Kidney epithelial cell (primary cell): ENCODE data around the gene PROM1. TPM values are rescaled to one million over a fixed set of nuclear protein-coding genes. Genes with fewer than 3 reads are reported as not detected.

Experiments
- DNase-seq: peaks from one replicate; pipeline ENCODE4 v3.0.0-alpha.2; 2010; ENCODE audit warnings: low read depth
- H3K27me3 ChIP-seq: 2 replicates; pipeline ENCODE4 v1.6.0; 2011; ENCODE audit warnings: low read length; ENCODE audit not compliant: control insufficient read depth, insufficient read depth
- H3K36me3 ChIP-seq: 2 replicates; pipeline ENCODE4 v1.5.1; 2011; ENCODE audit warnings: low read length; ENCODE audit not compliant: control insufficient read depth, insufficient read depth
- H3K4me3 ChIP-seq: 2 replicates; pipeline ENCODE4 v1.5.1; 2011; ENCODE audit warnings: low read depth, mild to moderate bottlenecking, control low read depth, low read length
- total RNA-seq: library from RNA; depleted of rRNA; stranded (reverse); fragments of >200 nt; gene quantifications from 2 replicates; pipeline ENCODE4 v1.2.3, GENCODE V29; 2015
- TF ChIP-seq, protein P1 (sequence below): IDR thresholded peaks from 2 replicates; pipeline ENCODE4 v1.5.1; 2011; ENCODE audit warnings: mild to moderate bottlenecking, moderate library complexity, low read length, control low read depth, inconsistent platforms; ENCODE audit not compliant: insufficient read depth, poor library complexity, severe bottlenecking

The PROM1 gene
- total RNA-seq, 1 donor from 2014 or later, result 69.0 TPM

DNA sequence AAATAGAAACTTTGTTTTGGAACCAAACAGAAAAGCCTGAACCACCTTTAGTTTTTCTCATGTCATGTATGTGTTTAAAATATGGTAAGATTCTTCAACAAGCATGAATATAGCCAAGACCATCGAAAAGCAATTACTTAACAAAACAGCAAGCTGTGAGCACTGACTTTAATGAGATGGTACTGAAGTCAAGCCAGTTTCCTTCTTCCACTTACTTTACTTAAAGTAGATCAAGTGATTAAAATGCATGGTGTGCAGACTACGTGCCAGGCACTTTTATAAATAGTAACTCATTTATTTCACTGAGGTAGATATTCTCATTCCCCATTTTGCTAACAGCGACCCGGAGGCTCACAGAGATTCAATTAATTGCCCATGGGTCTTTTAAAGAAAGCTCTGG lies 74.7 kb downstream of the PROM1 start:
- Histone ChIP-seq H3K27me3 (no peaks in the 10 kb centered on the region), H3K36me3 (no peaks in the 10 kb centered on the region), H3K4me3 (no peak overlapping the region)
- TF ChIP-seq, protein P1, sequence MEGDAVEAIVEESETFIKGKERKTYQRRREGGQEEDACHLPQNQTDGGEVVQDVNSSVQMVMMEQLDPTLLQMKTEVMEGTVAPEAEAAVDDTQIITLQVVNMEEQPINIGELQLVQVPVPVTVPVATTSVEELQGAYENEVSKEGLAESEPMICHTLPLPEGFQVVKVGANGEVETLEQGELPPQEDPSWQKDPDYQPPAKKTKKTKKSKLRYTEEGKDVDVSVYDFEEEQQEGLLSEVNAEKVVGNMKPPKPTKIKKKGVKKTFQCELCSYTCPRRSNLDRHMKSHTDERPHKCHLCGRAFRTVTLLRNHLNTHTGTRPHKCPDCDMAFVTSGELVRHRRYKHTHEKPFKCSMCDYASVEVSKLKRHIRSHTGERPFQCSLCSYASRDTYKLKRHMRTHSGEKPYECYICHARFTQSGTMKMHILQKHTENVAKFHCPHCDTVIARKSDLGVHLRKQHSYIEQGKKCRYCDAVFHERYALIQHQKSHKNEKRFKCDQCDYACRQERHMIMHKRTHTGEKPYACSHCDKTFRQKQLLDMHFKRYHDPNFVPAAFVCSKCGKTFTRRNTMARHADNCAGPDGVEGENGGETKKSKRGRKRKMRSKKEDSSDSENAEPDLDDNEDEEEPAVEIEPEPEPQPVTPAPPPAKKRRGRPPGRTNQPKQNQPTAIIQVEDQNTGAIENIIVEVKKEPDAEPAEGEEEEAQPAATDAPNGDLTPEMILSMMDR, result no peak
- DNase-seq, result no peak

DNA sequence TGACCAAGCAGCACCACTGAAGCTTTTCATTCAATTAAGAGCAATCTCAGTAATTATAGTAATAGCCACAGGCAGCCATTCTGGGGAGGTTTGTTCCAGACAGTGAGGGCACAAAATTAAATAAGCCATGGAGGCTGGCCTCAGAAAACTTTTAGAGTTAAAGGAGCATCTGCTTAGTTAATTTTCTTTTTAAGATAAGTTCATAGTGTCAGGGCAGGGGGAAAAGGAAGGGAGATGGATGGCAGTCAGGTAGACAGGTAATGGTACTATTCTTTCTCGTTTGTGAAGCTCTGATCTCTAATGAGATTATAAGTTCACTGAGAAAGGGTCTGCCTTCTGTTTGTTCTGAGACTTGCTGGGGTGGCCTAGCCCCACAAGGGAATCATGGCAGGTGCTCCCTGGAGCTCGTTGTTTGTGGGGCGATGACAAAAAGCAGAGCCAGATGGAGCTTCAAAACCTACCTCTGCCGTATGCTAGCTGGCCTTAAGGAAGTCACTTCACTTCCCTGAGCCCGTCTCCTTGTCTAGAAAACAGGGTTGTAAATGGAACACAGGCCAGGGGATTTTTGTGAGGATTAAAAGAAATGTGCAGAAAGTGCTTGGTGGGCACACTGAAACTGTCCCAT lies 76.2 kb downstream of the PROM1 start:
- TF ChIP-seq, protein P1, result no peak

DNA sequence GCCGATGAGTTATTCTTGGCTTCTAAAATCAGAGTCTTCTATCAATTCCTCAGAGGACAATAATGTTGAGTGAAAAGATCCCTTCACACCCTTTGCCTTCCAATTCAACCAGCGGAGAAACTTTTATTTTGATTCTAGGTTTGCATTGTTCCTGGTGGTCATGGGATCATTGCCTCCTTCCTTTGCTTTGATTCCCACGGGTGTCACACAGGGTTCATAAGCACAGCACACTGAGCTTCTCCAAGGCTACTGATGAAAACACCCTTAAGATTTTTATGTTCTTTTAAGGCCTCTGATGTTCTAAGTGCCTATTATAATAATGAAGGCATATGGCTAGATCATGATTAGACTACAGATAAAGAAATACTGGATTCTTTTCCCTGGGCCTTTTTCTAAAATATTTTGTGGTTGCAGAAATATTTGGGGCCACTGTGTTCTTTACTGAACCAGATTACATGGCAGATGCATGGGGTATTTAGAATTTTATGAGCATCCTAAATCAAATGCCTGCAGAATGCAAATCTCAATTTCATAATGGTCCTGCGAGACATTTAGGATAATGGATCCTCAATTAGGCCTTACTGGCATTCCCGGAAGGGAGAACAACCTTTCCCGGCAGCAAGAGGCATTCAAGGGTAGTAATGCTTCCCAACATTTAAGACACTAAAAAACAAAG lies 76.9 kb downstream of the PROM1 start:
- TF ChIP-seq, protein P1, result no peak
- DNase-seq, result no peak
- peaks cover 1% of the 10 kb centered on the region for H3K36me3 ChIP-seq
- H3K4me3 ChIP-seq, result no peak overlapping the region
- H3K27me3 ChIP-seq, result no peaks in the 10 kb centered on the region

More for the DNA sequence above, 76.2 kb downstream of the PROM1 start:
- no peaks in the 10 kb centered on the region for H3K36me3 ChIP-seq
- H3K27me3 ChIP-seq, result no peaks in the 10 kb centered on the region
- no peak for DNase-seq
- no peak overlapping the region for H3K4me3 ChIP-seq

DNA sequence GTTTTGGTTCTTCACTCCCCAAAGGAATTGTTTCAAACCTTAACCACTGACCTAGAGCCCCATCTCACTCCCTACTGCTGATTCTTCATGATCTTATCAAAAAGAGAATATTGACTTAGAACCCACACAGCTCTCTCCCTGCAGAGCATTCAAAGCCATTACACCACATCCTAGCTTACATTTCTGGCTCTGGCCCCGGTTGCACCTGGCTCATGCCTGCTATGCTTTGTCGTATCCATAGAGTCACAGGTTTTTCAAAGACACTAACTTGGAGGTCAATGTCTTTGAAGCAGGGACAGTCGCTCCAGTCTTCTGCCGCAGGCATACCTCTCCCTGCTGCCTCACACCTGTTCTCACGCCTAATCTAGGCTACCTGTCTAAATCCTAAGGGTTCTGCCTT lies 78.1 kb downstream of the PROM1 start:
- TF ChIP-seq, protein P1, result no peak
- DNase-seq, result no peak
- Histone ChIP-seq H3K27me3 (no peaks in the 10 kb centered on the region), H3K4me3 (no peak overlapping the region), H3K36me3 (peaks cover 1% of the 10 kb centered on the region)

DNA sequence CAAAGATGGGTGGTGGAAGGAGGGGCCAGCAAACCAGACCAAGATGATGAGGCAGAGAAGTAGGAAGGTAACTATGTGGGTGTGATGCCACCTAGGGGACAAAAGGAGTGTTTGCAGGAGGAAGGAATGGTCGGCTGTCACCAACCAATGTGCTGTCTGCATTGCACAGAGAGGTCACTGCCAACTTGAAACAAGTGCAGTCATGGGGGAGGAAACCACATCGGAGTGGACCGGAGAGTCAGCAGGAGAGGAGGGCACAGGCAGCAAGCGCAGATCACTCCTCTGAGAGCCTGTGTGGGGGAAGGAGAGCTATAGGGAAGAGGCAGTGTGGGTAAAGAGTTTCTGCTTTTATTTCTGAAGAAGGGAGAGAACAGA lies 82.4 kb downstream of the PROM1 start:
- Histone ChIP-seq H3K27me3 (no peaks in the 10 kb centered on the region), H3K36me3 (peaks cover 1% of the 10 kb centered on the region), H3K4me3 (no peak overlapping the region)
- peak; percentile 39 for DNase-seq
- TF ChIP-seq, protein P1, result peak; percentile 83
